Measurements from ENCODE around the gene SYK. TPM values are rescaled to one million over a fixed set of nuclear protein-coding genes. Genes with fewer than 3 reads are reported as not detected.

SYK gene
- total and polyA plus RNA-seq, 2 donors (not counting 1 experiment from before 2014, with no cell fraction given) = 60.3 to 242 TPM

GRCh38 chr9:90854637-90855175, 53.1 kb downstream of the SYK start:
- Histone ChIP-seq H2AFZ (ENCODE audit: insufficient read depth, low read depth, low read length, poor library complexity, severe bottlenecking) (no peak overlapping the region), H3K79me2 (ENCODE audit: control insufficient read depth, insufficient read depth, low read length) (peaks cover 81% of the 10 kb centered on the region), H3K27ac (ENCODE audit: low read length in 2 of 2) (peak overlapping the region in 1 of 2 donors; percentile 4), H4K20me1 (ENCODE audit: control insufficient read depth, insufficient read depth, low read length, poor library complexity, severe bottlenecking) (peaks cover 70% of the 10 kb centered on the region), H3K9ac (ENCODE audit: low read length) (no peak overlapping the region), H3K9me3 (ENCODE audit: control extremely low read depth in 1 of 3, control insufficient read depth in 2 of 3, insufficient read depth in 1 of 3, low read length in 2 of 3) (peaks cover 0 to 4% (median 0%) of the 10 kb centered on the region in 3 donors), H3K36me3 (replicated peaks in 1 of 2; ENCODE audit: control extremely low read depth in 1 of 2, control insufficient read depth in 1 of 2, extremely low read depth in 1 of 2, insufficient read depth in 2 of 2, low read length in 1 of 2) (peaks cover 3 to 84% of the 10 kb centered on the region in 2 experiments), H3K4me3 (ENCODE audit: control extremely low read depth in 1 of 5, extremely low read depth in 1 of 5, insufficient read depth in 1 of 5, low read depth in 2 of 5, low read length in 4 of 5) (no peak overlapping the region), H3K4me1 (ENCODE audit: control insufficient read depth in 2 of 2, insufficient read depth in 2 of 2, low read length in 2 of 2) (peaks cover 14 to 27% of the 10 kb centered on the region in 2 donors), H3K27me3 (replicated peaks in 1 of 4; ENCODE audit: control extremely low read depth in 1 of 4, control insufficient read depth in 3 of 4, insufficient read depth in 4 of 4, low read length in 3 of 4) (no peaks in the 10 kb centered on the region), H3K4me2 (replicated peaks; ENCODE audit: low read depth, low read length, poor library complexity, severe bottlenecking) (no peak overlapping the region)
- CTCF ChIA-PET = interaction anchor here (1.5 kb wide), 1 partner anchor 80 kb away, joined by 3 read pairs; no protein-coding TSS in a partner anchor
- Mint-ChIP-seq H3K9me3 (ENCODE audit: insufficient read depth) (no peaks in the 10 kb centered on the region), H3K27ac (peak overlapping the region; percentile 39), H3K4me1 (peaks cover 57% of the 10 kb centered on the region), H3K4me3 (no peak overlapping the region), H3K27me3 (no peaks in the 10 kb centered on the region)
- no peak for DNase-seq
- POLR2A ChIA-PET = no interaction called here
- intact Hi-C loops (cut with micrococcal nuclease) = no loop called here
- no peak for TF ChIP-seq CTCF (IDR thresholded peaks at IDR 0.05)
- TF ChIP-seq EZH2 (IDR thresholded peaks at IDR 0.05; ENCODE audit: borderline replicate concordance, insufficient read depth, low read depth, low read length, poor library complexity, severe bottlenecking) = no peak
- no peak for ATAC-seq (ENCODE audit: low read depth)
- whole genome bisulfite sequencing (ENCODE audit: insufficient coverage) = 92% methylated on average over 3 of the region's 8 CpGs

- no peak for ATAC-seq (ENCODE audit: low read depth)
- Histone ChIP-seq H3K36me3 (replicated peaks in 1 of 2; ENCODE audit: control extremely low read depth in 1 of 2, control insufficient read depth in 1 of 2, extremely low read depth in 1 of 2, insufficient read depth in 2 of 2, low read length in 1 of 2) (peaks cover 0 to 85% of the 10 kb centered on the region in 2 experiments), H3K9me3 (ENCODE audit: control extremely low read depth in 1 of 3, control insufficient read depth in 2 of 3, insufficient read depth in 1 of 3, low read length in 2 of 3) (peaks cover 0 to 4% (median 0%) of the 10 kb centered on the region in 3 donors), H2AFZ (ENCODE audit: insufficient read depth, low read depth, low read length, poor library complexity, severe bottlenecking) (no peak overlapping the region), H3K27ac (ENCODE audit: low read length in 2 of 2) (peak overlapping the region in 1 of 2 donors; percentile 4), H3K4me2 (replicated peaks; ENCODE audit: low read depth, low read length, poor library complexity, severe bottlenecking) (no peak overlapping the region), H3K4me3 (ENCODE audit: control extremely low read depth in 1 of 5, extremely low read depth in 1 of 5, insufficient read depth in 1 of 5, low read depth in 2 of 5, low read length in 4 of 5) (no peak overlapping the region), H3K79me2 (ENCODE audit: control insufficient read depth, insufficient read depth, low read length) (peaks cover 87% of the 10 kb centered on the region), H3K27me3 (replicated peaks in 1 of 4; ENCODE audit: control extremely low read depth in 1 of 4, control insufficient read depth in 3 of 4, insufficient read depth in 4 of 4, low read length in 3 of 4) (no peaks in the 10 kb centered on the region), H4K20me1 (ENCODE audit: control insufficient read depth, insufficient read depth, low read length, poor library complexity, severe bottlenecking) (peaks cover 70% of the 10 kb centered on the region), H3K4me1 (ENCODE audit: control insufficient read depth in 2 of 2, insufficient read depth in 2 of 2, low read length in 2 of 2) (peaks cover 15 to 29% of the 10 kb centered on the region in 2 donors), H3K9ac (ENCODE audit: low read length) (no peak overlapping the region)
- CTCF ChIA-PET = interaction anchor here (1.5 kb wide), 1 partner anchor 81 kb away, joined by 3 read pairs; no protein-coding TSS in a partner anchor
- Mint-ChIP-seq H3K4me3 (no peak overlapping the region), H3K4me1 (peaks cover 62% of the 10 kb centered on the region), H3K27me3 (no peaks in the 10 kb centered on the region), H3K9me3 (ENCODE audit: insufficient read depth) (no peaks in the 10 kb centered on the region), H3K27ac (peak overlapping the region; percentile 66)
- POLR2A ChIA-PET = no interaction called here
- TF ChIP-seq EZH2 (IDR thresholded peaks at IDR 0.05; ENCODE audit: borderline replicate concordance, insufficient read depth, low read depth, low read length, poor library complexity, severe bottlenecking) (no peak), CTCF (IDR thresholded peaks at IDR 0.05) (no peak)
- 97% methylated on average over 3 of the region's 5 CpGs for WGBS (ENCODE audit: insufficient coverage)
- intact Hi-C loops (cut with micrococcal nuclease) = no loop called here
- no peak for DNase-seq
Observed at GRCh38 chr9:90855208-90855902, 53.7 kb downstream of the SYK start.

All from B cell (primary cell).